Glutamatergic neuron (in vitro differentiated cells): ENCODE measurements around the gene THBS1. TPM values are rescaled to one million over a fixed set of nuclear protein-coding genes. Genes with fewer than 3 reads are reported as not detected.

Source experiments
- DNase-seq: peaks from one replicate; pipeline ENCODE4 v3.0.0; 2022
- H3K27ac Mint-ChIP-seq: one replicate; pipeline ENCODE4 v1.8.0; 2020; ENCODE audit warnings: mild to moderate bottlenecking, mixed read lengths, inconsistent platforms; ENCODE audit not compliant: unreplicated experiment
- H3K27me3 Mint-ChIP-seq: one replicate; pipeline ENCODE4 v1.8.0; 2020; ENCODE audit warnings: mild to moderate bottlenecking, moderate library complexity, mixed read lengths, inconsistent platforms; ENCODE audit not compliant: unreplicated experiment
- H3K36me3 Mint-ChIP-seq: one replicate; pipeline ENCODE4 v1.8.0; 2020; ENCODE audit warnings: mild to moderate bottlenecking, mixed read lengths, inconsistent platforms; ENCODE audit not compliant: unreplicated experiment
- H3K4me1 Mint-ChIP-seq: one replicate; pipeline ENCODE4 v1.8.0; 2020; ENCODE audit warnings: mild to moderate bottlenecking, low read depth, mixed read lengths, inconsistent platforms; ENCODE audit not compliant: unreplicated experiment
- H3K4me3 Mint-ChIP-seq: one replicate; pipeline ENCODE4 v1.8.0; 2020; ENCODE audit warnings: mild to moderate bottlenecking, mixed read lengths, inconsistent platforms; ENCODE audit not compliant: unreplicated experiment
- H3K9me3 Mint-ChIP-seq: one replicate; pipeline ENCODE4 v1.8.0; 2020; ENCODE audit warnings: mild to moderate bottlenecking, moderate library complexity, mixed read lengths, inconsistent platforms; ENCODE audit not compliant: unreplicated experiment
- CTCF ChIP-seq: fragments of 200-600 bp; sonication (generic); IDR thresholded peaks from one replicate; pipeline ENCODE4 v1.5.0; 2021; ENCODE audit not compliant: partially characterized antibody, unreplicated experiment
- long read RNA-seq: library from polyadenylated mRNA; unstranded; transcript quantifications from one replicate; pipeline ENCODE4 v2.0.0, GENCODE V29; 2020; ENCODE audit not compliant: unreplicated experiment
- total RNA-seq: library from RNA; stranded (reverse); fragmentation: NEBNext Ultra II Directional; extraction: Animal tissue kit (Norgen Biotek cat#: 25700); gene quantifications from one replicate; pipeline ENCODE4 v1.2.1, GENCODE V29; 2021; ENCODE audit not compliant: unreplicated experiment

The THBS1 gene
- total RNA-seq = 0.83 TPM
- long read RNA-seq = 0 reads

DNA sequence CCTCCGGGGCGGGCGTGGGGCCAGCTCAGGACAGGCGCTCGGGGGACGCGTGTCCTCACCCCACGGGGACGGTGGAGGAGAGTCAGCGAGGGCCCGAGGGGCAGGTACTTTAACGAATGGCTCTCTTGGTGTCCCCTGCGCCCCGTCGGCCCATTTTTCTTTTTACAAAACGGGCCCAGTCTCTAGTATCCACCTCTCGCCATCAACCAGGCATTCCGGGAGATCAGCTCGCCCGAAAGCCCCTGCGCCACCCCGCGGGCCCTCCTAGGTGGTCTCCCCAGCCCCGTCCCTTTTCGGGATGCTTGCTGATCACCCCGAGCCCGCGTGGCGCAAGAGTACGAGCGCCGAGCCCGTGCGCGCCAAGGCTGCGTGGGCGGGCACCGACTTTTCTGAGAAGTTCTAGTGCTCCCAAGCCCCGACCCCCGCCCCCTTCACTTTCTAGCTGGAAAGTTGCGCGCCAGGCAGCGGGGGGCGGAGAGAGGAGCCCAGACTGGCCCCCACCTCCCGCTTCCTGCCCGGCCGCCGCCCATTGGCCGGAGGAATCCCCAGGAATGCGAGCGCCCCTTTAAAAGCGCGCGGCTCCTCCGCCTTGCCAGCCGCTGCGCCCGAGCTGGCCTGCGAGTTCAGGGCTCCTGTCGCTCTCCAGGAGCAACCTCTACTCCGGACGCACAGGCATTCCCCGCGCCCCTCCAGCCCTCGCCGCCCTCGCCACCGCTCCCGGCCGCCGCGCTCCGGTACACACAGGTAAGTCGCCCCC lies at the start of gene THBS1:
Gene THBS1 (plus strand): TSS at position 595 of the 757 bp plus-strand sequence. CDS start 779 bp downstream, outside the sequence.
- Mint-ChIP-seq H3K27me3 (peaks cover 14% of the 10 kb centered on the region), H3K4me1 (peaks cover 9% of the 10 kb centered on the region), H3K36me3 (no peaks in the 10 kb centered on the region), H3K27ac (no peak within 1 kb of the TSS), H3K4me3 (peak within 1 kb of the TSS; percentile 88), H3K9me3 (peaks cover 4% of the 10 kb centered on the region)
- peak; percentile 42 for DNase-seq
- TF ChIP-seq CTCF = peak; percentile 65

GRCh38 chr15:39534996-39535395 lies 45.9 kb upstream of the THBS1 start:
- DNase-seq = no peak
- peaks cover 2% of the 10 kb centered on the region for H3K4me1 Mint-ChIP-seq
- H3K36me3 Mint-ChIP-seq = peaks cover 5% of the 10 kb centered on the region
- H3K27ac Mint-ChIP-seq = no peak overlapping the region
- no peaks in the 10 kb centered on the region for H3K9me3 Mint-ChIP-seq
- no peaks in the 10 kb centered on the region for H3K27me3 Mint-ChIP-seq
- TF ChIP-seq CTCF = no peak
- no peak overlapping the region for H3K4me3 Mint-ChIP-seq

DNA sequence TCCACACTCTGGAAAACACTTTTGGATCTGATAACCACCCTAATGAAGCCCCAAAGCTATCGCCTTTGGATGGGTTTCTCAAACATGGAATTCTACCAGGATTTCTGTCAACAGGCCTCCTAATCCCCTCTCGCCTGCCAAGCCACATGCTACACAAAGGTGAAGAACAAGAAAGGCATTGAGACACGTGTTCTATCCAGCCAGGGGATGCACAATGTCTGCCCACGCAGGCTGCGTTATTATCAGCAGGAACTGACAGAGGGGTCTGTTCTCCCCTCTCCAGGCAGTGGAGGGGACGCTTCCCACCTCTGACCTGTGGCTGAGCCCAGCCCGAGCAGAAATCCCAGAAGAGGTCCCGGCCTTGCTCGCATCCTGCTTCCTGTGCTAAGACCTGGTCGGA lies 45.4 kb upstream of the THBS1 start:
- DNase-seq = no peak
- H3K36me3 Mint-ChIP-seq = peaks cover 5% of the 10 kb centered on the region
- no peak overlapping the region for H3K27ac Mint-ChIP-seq
- H3K4me3 Mint-ChIP-seq = no peak overlapping the region
- no peaks in the 10 kb centered on the region for H3K27me3 Mint-ChIP-seq
- TF ChIP-seq CTCF = no peak
- peaks cover 2% of the 10 kb centered on the region for H3K4me1 Mint-ChIP-seq
- no peaks in the 10 kb centered on the region for H3K9me3 Mint-ChIP-seq

GRCh38 chr15:39538936-39539335 lies 41.9 kb upstream of the THBS1 start:
- Mint-ChIP-seq H3K9me3 (no peaks in the 10 kb centered on the region), H3K27ac (no peak overlapping the region), H3K4me1 (peaks cover 2% of the 10 kb centered on the region), H3K27me3 (no peaks in the 10 kb centered on the region), H3K4me3 (no peak overlapping the region), H3K36me3 (peaks cover 5% of the 10 kb centered on the region)
- no peak for DNase-seq
- no peak for TF ChIP-seq CTCF

GRCh38 chr15:39539466-39539865 lies 41.4 kb upstream of the THBS1 start:
- Mint-ChIP-seq H3K27me3 (no peaks in the 10 kb centered on the region), H3K27ac (no peak overlapping the region), H3K36me3 (peaks cover under 1% of the 10 kb centered on the region), H3K9me3 (no peaks in the 10 kb centered on the region), H3K4me3 (no peak overlapping the region), H3K4me1 (peaks cover 2% of the 10 kb centered on the region)
- TF ChIP-seq CTCF = no peak
- no peak for DNase-seq
